Neural cell (in vitro differentiated cells): ENCODE measurements around the gene HLA-DOA. TPM values are rescaled to one million over a fixed set of nuclear protein-coding genes. Genes with fewer than 3 reads are reported as not detected.

Source experiments
- H2AFZ ChIP-seq: fragments of 200-600, 300-800 bp; sonication (generic), shearing (Covaris generic); 2 replicates; pipeline ENCODE4 v1.6.0; 2014; ENCODE audit warnings: low read depth, mild to moderate bottlenecking, antibody characterized with exemption, low read length, moderate library complexity
- H3F3A ChIP-seq: fragments of 200-600 bp; shearing (Covaris generic); 2 replicates; pipeline ENCODE4 v1.6.1; 2016; ENCODE audit warnings: mild to moderate bottlenecking, moderate library complexity, mixed read lengths, antibody characterized with exemption, low read length; ENCODE audit not compliant: insufficient read depth, poor library complexity, severe bottlenecking
- H3K27ac ChIP-seq: fragments of 200-600, 300-800 bp; sonication (generic), shearing (Covaris generic); 2 replicates; pipeline ENCODE4 v1.5.1; 2014; ENCODE audit warnings: mild to moderate bottlenecking, low read length, moderate library complexity
- H3K27me3 ChIP-seq: fragments of 300-800, 200-600 bp; sonication (generic), shearing (Covaris generic); 2 replicates; pipeline ENCODE4 v1.6.0; 2014; ENCODE audit warnings: mild to moderate bottlenecking, low read depth, low read length, moderate library complexity; ENCODE audit not compliant: insufficient read depth
- H3K36me3 ChIP-seq: fragments of 300-800, 200-600 bp; sonication (generic), shearing (Covaris generic); 2 replicates; pipeline ENCODE4 v1.5.1; 2014; ENCODE audit warnings: mild to moderate bottlenecking, antibody characterized with exemption, low read length, moderate library complexity; ENCODE audit not compliant: insufficient read depth
- H3K4me2 ChIP-seq: fragments of 300-800, 200-600 bp; sonication (generic), shearing (Covaris generic); 2 replicates; pipeline ENCODE4 v1.6.0; 2014; ENCODE audit warnings: mild to moderate bottlenecking, low read length
- H3K4me3 ChIP-seq: fragments of 300-800, 200-600 bp; sonication (generic), shearing (Covaris generic); 2 replicates; pipeline ENCODE4 v1.5.1; 2014; ENCODE audit warnings: mild to moderate bottlenecking, low read length, moderate library complexity
- H3K79me2 ChIP-seq: fragments of 200-600 bp; shearing (Covaris generic); replicated peaks from 2 replicates; pipeline ENCODE4 v1.6.0; 2014; ENCODE audit warnings: mild to moderate bottlenecking, low read length, moderate library complexity; ENCODE audit not compliant: insufficient read depth
- H3K9ac ChIP-seq: fragments of 300-800, 200-600 bp; sonication (generic), shearing (Covaris generic); 2 replicates; pipeline ENCODE4 v1.6.1; 2016; ENCODE audit warnings: mild to moderate bottlenecking, low read length, mixed read lengths
- H3K9me2 ChIP-seq: fragments of 200-600 bp; shearing (Covaris generic); 2 replicates; pipeline ENCODE4 v1.6.1; 2016; ENCODE audit warnings: mild to moderate bottlenecking, low read length, mixed read lengths; ENCODE audit not compliant: insufficient read depth
- H3K9me3 ChIP-seq: fragments of 200-600, 300-800 bp; sonication (generic), shearing (Covaris generic); 2 replicates; pipeline ENCODE4 v1.6.1; 2016; ENCODE audit warnings: mild to moderate bottlenecking, mixed run types, low read length, moderate library complexity, mixed read lengths
- H4K20me1 ChIP-seq: fragments of 200-600 bp; shearing (Covaris generic); 2 replicates; pipeline ENCODE4 v1.6.1; 2016; ENCODE audit warnings: mild to moderate bottlenecking, mixed run types; ENCODE audit not compliant: insufficient read depth
- EP300 ChIP-seq: fragments of 450-650 bp; conservative IDR thresholded peaks from 2 replicates; pipeline ENCODE4 v1.6.1; 2014; ENCODE audit warnings: antibody characterized with exemption, mild to moderate bottlenecking, moderate library complexity; ENCODE audit not compliant: poor library complexity, severe bottlenecking
- EZH2 ChIP-seq: fragments of 200-600, 300-800 bp; shearing (Covaris generic), sonication (generic); IDR thresholded peaks from 2 replicates; pipeline ENCODE4 v1.6.1; 2014; ENCODE audit warnings: antibody characterized with exemption, low read length, borderline replicate concordance, mild to moderate bottlenecking; ENCODE audit not compliant: insufficient read depth, poor library complexity, severe bottlenecking
- MXI1 ChIP-seq: fragments of 450-650 bp; conservative IDR thresholded peaks from 2 replicates; pipeline ENCODE4 v1.6.1; 2014; ENCODE audit warnings: antibody characterized with exemption, mild to moderate bottlenecking; ENCODE audit not compliant: poor library complexity, severe bottlenecking
- POLR2AphosphoS5 ChIP-seq: IDR thresholded peaks from 2 replicates; pipeline ENCODE4 v1.6.1; 2012
- RAD21 ChIP-seq: fragments of 450-650 bp; conservative IDR thresholded peaks from 2 replicates; pipeline ENCODE4 v1.6.1; 2014; ENCODE audit warnings: antibody characterized with exemption, mild to moderate bottlenecking, moderate library complexity
- SMC3 ChIP-seq: fragments of 450-650 bp; conservative IDR thresholded peaks from 2 replicates; pipeline ENCODE4 v1.6.1; 2014; ENCODE audit warnings: antibody characterized with exemption, mild to moderate bottlenecking, moderate library complexity; ENCODE audit not compliant: poor library complexity
- TAF1 ChIP-seq: IDR thresholded peaks from 2 replicates; pipeline ENCODE4 v1.6.1; 2012; ENCODE audit warnings: low read depth
- polyA plus RNA-seq: library from polyadenylated mRNA; depleted of rRNA; stranded (reverse); fragments of >200 nt; gene quantifications from 2 replicates; pipeline ENCODE4 v1.2.3, GENCODE V29; 2014
- TF ChIP-seq, protein P1 (sequence below): IDR thresholded peaks from 2 replicates; pipeline ENCODE4 v1.6.1; 2012; ENCODE audit warnings: borderline replicate concordance
- TF ChIP-seq, protein P2 (sequence below): fragments of 450-650 bp; IDR thresholded peaks from 2 replicates; pipeline ENCODE4 v1.5.1; 2014; ENCODE audit warnings: antibody characterized with exemption, mild to moderate bottlenecking, moderate library complexity; ENCODE audit not compliant: poor library complexity, severe bottlenecking

The HLA-DOA gene
- polyA plus RNA-seq, 1 donor from 2014 or later = 0.07 TPM

DNA sequence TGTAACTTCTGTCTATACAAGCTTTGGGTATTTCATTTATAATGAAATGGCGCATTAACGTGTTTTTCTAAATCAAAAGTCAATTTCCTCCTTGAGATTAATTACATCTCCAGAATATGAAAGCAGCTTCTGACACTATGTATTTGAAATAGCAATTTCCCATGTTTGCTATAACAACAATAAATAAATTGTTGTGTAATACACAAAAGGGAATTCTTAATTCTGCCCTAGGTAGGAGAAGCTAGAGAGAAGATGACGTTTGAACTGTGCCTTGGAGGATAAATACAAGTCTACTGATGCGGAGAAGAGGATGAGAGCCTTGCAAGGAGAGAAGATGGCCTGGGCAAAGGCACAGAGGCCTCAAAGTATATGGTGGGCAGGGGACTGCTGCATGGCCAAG, 7.6 kb upstream of the HLA-DOA start:
- Histone ChIP-seq H3K4me3 (no peak overlapping the region), H3K27ac (no peak overlapping the region)

DNA sequence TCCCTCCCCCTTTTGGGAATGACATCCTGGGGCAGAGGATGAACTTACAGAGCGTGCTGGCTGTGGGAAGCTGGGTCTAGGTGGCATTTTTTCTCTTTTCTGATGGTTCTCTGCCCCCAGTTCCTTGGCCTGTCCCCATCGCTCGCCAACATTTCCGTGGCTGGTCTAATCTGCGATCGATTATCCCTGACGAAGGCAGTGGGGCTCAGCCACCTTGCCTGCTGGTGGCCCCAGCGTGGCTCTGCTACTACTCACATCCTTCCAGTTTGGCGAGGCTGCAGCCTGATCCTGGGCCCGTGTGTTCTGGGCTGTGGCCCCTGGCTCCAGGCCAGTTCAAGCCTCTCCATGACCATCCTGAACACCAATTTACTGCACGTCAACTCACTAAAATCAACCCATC, 6.4 kb upstream of the HLA-DOA start:
- no peak overlapping the region for H3K4me2 ChIP-seq
- no peak overlapping the region for H3K9ac ChIP-seq
- H3K4me3 ChIP-seq = no peak overlapping the region
- H3F3A ChIP-seq = no peaks in the 10 kb centered on the region
- no peak overlapping the region for H3K27ac ChIP-seq
- no peaks in the 10 kb centered on the region for H3K79me2 ChIP-seq
- no peaks in the 10 kb centered on the region for H3K9me3 ChIP-seq
- H4K20me1 ChIP-seq = no peaks in the 10 kb centered on the region
- H3K36me3 ChIP-seq = no peaks in the 10 kb centered on the region
- no peaks in the 10 kb centered on the region for H3K27me3 ChIP-seq
- TF ChIP-seq, protein P1, sequence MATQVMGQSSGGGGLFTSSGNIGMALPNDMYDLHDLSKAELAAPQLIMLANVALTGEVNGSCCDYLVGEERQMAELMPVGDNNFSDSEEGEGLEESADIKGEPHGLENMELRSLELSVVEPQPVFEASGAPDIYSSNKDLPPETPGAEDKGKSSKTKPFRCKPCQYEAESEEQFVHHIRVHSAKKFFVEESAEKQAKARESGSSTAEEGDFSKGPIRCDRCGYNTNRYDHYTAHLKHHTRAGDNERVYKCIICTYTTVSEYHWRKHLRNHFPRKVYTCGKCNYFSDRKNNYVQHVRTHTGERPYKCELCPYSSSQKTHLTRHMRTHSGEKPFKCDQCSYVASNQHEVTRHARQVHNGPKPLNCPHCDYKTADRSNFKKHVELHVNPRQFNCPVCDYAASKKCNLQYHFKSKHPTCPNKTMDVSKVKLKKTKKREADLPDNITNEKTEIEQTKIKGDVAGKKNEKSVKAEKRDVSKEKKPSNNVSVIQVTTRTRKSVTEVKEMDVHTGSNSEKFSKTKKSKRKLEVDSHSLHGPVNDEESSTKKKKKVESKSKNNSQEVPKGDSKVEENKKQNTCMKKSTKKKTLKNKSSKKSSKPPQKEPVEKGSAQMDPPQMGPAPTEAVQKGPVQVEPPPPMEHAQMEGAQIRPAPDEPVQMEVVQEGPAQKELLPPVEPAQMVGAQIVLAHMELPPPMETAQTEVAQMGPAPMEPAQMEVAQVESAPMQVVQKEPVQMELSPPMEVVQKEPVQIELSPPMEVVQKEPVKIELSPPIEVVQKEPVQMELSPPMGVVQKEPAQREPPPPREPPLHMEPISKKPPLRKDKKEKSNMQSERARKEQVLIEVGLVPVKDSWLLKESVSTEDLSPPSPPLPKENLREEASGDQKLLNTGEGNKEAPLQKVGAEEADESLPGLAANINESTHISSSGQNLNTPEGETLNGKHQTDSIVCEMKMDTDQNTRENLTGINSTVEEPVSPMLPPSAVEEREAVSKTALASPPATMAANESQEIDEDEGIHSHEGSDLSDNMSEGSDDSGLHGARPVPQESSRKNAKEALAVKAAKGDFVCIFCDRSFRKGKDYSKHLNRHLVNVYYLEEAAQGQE = no peak
- TF ChIP-seq EP300 = no peak
- no peak for TF ChIP-seq EZH2
- no peak for TF ChIP-seq TAF1
- TF ChIP-seq, protein P2, sequence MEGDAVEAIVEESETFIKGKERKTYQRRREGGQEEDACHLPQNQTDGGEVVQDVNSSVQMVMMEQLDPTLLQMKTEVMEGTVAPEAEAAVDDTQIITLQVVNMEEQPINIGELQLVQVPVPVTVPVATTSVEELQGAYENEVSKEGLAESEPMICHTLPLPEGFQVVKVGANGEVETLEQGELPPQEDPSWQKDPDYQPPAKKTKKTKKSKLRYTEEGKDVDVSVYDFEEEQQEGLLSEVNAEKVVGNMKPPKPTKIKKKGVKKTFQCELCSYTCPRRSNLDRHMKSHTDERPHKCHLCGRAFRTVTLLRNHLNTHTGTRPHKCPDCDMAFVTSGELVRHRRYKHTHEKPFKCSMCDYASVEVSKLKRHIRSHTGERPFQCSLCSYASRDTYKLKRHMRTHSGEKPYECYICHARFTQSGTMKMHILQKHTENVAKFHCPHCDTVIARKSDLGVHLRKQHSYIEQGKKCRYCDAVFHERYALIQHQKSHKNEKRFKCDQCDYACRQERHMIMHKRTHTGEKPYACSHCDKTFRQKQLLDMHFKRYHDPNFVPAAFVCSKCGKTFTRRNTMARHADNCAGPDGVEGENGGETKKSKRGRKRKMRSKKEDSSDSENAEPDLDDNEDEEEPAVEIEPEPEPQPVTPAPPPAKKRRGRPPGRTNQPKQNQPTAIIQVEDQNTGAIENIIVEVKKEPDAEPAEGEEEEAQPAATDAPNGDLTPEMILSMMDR = no peak
- no peak for TF ChIP-seq MXI1
- no peak for TF ChIP-seq SMC3
- TF ChIP-seq POLR2AphosphoS5 = no peak
- TF ChIP-seq RAD21 = no peak
- H3K9me2 ChIP-seq = no peaks in the 10 kb centered on the region
- H2AFZ ChIP-seq = no peak overlapping the region

More for the DNA sequence above, 7.6 kb upstream of the HLA-DOA start:
- H3K27me3 ChIP-seq = no peaks in the 10 kb centered on the region
- TF ChIP-seq RAD21 (no peak), SMC3 (no peak), EZH2 (no peak), MXI1 (no peak), EP300 (no peak), TAF1 (no peak), POLR2AphosphoS5 (no peak)
- TF ChIP-seq, protein P1 = no peak
- TF ChIP-seq, protein P2 = no peak
- no peaks in the 10 kb centered on the region for H3K9me3 ChIP-seq
- H3K4me2 ChIP-seq = no peak overlapping the region
- H2AFZ ChIP-seq = no peak overlapping the region
- no peaks in the 10 kb centered on the region for H3F3A ChIP-seq
- H3K79me2 ChIP-seq = no peaks in the 10 kb centered on the region
- no peaks in the 10 kb centered on the region for H3K9me2 ChIP-seq
- H4K20me1 ChIP-seq = no peaks in the 10 kb centered on the region
- no peak overlapping the region for H3K9ac ChIP-seq
- no peaks in the 10 kb centered on the region for H3K36me3 ChIP-seq
